ENCODE results near the gene CYP4X1.
"Not testable (repeated sequence)": the region's sequence is repeated elsewhere in the genome, so short reads cannot be mapped to it uniquely, and the experiment has no call there.

CYP4X1 gene

GRCh38 chr1:47089356-47089755 is 65.9 kb downstream of the CYP4X1 start:
- DNase-seq, result peak; percentile 25 to 29

GRCh38 chr1:47091476-47091875 is 68.0 kb downstream of the CYP4X1 start:
- DNase-seq, result not testable (repeated sequence)

Data from activated CD4-positive, alpha-beta T cell treated with anti-CD3 and anti-CD28 coated beads, Interleukin-2, amount 50 U/mL, for 48 hours (primary cell).